CD4-positive, alpha-beta T cell treated with Interleukin-15 for 1 hour (primary cell): ENCODE measurements around the gene HDAC2.
"Not testable (repeated sequence)": the region's sequence is repeated elsewhere in the genome, so short reads cannot be mapped to it uniquely, and the experiment has no call there.

Experiments
- DNase-seq: peaks from one replicate; pipeline ENCODE4 v3.0.0-alpha.2; 2020

HDAC2 gene

GRCh38 chr6:113970805-113971676 lies at the start of gene HDAC2:
Gene HDAC2 (minus strand): TSS chr6:113971148. CDS start chr6:113970908, 240 bp downstream.
- peak; percentile 87 for DNase-seq

GRCh38 chr6:114020196-114020595 lies 49.2 kb upstream of the HDAC2 start:
- no peak for DNase-seq

- DNase-seq: not testable (repeated sequence)
Observed at GRCh38 chr6:114017146-114017545, 46.2 kb upstream of the HDAC2 start.

- DNase-seq: not testable (repeated sequence)
Observed at GRCh38 chr6:114014106-114014505, 43.2 kb upstream of the HDAC2 start.

- DNase-seq: not testable (repeated sequence)
Observed at GRCh38 chr6:114011486-114011885, 40.5 kb upstream of the HDAC2 start.

GRCh38 chr6:114010540-114010939 lies 39.6 kb upstream of the HDAC2 start:
- DNase-seq: no peak

- no peak for DNase-seq
Observed at GRCh38 chr6:114009192-114009591, 38.2 kb upstream of the HDAC2 start.

GRCh38 chr6:114008331-114008730 lies 37.4 kb upstream of the HDAC2 start:
- DNase-seq: no peak

- DNase-seq: no peak
Observed at GRCh38 chr6:114007516-114007915, 36.6 kb upstream of the HDAC2 start.

- DNase-seq: no peak
Observed at GRCh38 chr6:114001354-114001753, 30.4 kb upstream of the HDAC2 start.

- no peak for DNase-seq
Observed at GRCh38 chr6:114000069-114000468, 29.1 kb upstream of the HDAC2 start.

GRCh38 chr6:113999284-113999683 lies 28.3 kb upstream of the HDAC2 start:
- no peak for DNase-seq

- no peak for DNase-seq
Observed at GRCh38 chr6:113998811-113999210, 27.9 kb upstream of the HDAC2 start.

GRCh38 chr6:113997116-113997515 lies 26.2 kb upstream of the HDAC2 start:
- no peak for DNase-seq

- no peak for DNase-seq
Observed at GRCh38 chr6:113995634-113996033, 24.7 kb upstream of the HDAC2 start.

- DNase-seq: no peak
Observed at GRCh38 chr6:113994934-113995342, 24.0 kb upstream of the HDAC2 start.

- DNase-seq: no peak
Observed at GRCh38 chr6:113989675-113990074, 18.7 kb upstream of the HDAC2 start.

- not testable (repeated sequence) for DNase-seq
Observed at GRCh38 chr6:113982675-113983074, 11.7 kb upstream of the HDAC2 start.

- no peak for DNase-seq
Observed at GRCh38 chr6:113982055-113982550, 11.2 kb upstream of the HDAC2 start.

- DNase-seq: no peak
Observed at GRCh38 chr6:113980937-113981554, 10.1 kb upstream of the HDAC2 start.

GRCh38 chr6:113979937-113980336 lies 9.0 kb upstream of the HDAC2 start:
- no peak for DNase-seq

GRCh38 chr6:113978084-113978675 lies 7.2 kb upstream of the HDAC2 start:
- DNase-seq: no peak

- DNase-seq: no peak
Observed at GRCh38 chr6:113976806-113977205, 5.9 kb upstream of the HDAC2 start.

- DNase-seq: no peak
Observed at GRCh38 chr6:113971741-113972140, 793 bp upstream of the HDAC2 start.
